ENCODE data around the gene GFI1. TPM values are rescaled to one million over a fixed set of nuclear protein-coding genes. Genes with fewer than 3 reads are reported as not detected.

Gene GFI1
- total RNA-seq, 2 donors from 2014 or later, result 35.4 to 78.5 TPM

DNA sequence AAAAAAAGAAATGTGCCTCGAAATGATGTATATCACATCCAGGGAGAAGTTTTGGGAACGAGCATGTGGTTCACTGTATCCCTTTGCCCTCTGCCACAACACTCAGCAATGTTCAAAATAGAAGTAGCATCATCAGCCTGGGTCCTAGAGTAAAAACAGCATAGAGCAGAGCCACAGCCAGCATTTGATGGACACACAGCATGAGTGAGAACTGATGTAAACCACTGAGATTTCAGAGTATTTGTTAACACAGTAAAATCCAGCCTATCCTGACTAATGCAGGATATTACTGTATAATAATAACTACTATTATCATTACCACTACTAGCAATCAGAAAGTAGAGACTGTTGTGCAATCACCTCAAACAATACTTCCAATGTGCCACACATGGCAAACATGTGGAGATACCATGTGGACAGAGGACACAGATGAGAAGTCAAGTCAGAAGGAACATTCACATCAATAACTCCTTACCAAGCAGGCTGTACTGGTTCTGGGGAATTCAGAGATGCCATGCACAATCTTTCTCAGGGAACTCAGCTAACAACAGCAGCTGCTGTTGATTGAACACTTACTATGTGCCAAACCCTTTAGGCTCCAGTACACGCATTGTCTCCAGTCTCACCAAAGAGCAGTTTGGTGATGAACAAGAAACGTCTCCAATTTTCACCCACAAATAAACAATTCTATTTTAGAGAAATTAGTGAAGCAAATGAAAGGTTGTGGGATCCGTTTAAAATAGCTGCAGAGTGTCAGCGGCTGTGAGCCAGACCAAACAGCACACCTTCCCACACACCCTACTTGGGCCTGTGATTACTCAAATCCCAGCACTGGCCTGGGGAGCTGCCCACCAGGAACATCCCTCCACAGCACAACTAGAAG lies 16.6 kb upstream of the GFI1 start:
- DNase-seq (ENCODE audit: low spot score) (no peak), ATAC-seq (no peak)
- Mint-ChIP-seq H3K4me3 (no peak overlapping the region), H3K27me3 (no peaks in the 10 kb centered on the region), H3K9me3 (no peaks in the 10 kb centered on the region), H3K27ac (peak overlapping the region in 1 of 2 donors; percentile 14), H3K4me1 (ENCODE audit: low read depth in 2 of 2) (peaks cover 8 to 18% of the 10 kb centered on the region in 2 donors), H3K36me3 (no peaks in the 10 kb centered on the region)

DNA sequence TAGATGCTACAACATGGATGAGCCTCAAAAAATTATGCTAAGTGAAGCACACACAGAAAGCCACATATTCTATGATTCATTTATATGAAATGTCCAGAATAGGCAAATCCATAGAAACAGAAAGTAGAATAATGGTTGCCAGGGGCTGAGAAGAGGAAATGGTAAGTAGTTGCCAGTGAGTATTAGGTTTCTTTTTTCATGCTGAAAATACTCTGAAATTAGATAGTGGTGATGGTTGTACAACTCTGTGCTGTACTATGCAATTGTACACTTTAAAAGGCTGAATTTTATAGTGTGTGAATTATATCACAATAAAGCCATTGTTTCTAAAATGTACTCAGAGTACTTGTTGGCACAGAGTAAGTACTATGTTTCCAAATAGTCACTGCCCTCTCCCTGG lies 15.5 kb upstream of the GFI1 start:
- Mint-ChIP-seq H3K27ac (peak overlapping the region; percentile 41 to 57), H3K4me1 (ENCODE audit: low read depth in 2 of 2) (peaks cover 8 to 18% of the 10 kb centered on the region in 2 donors), H3K36me3 (no peaks in the 10 kb centered on the region), H3K9me3 (no peaks in the 10 kb centered on the region), H3K27me3 (no peaks in the 10 kb centered on the region), H3K4me3 (peak overlapping the region; percentile 4)
- no peak for DNase-seq (ENCODE audit: low spot score)
- ATAC-seq, result peak; percentile 70 to 80

- Mint-ChIP-seq H3K4me1 (ENCODE audit: low read depth in 2 of 2) (peaks cover 8 to 18% of the 10 kb centered on the region in 2 donors), H3K27me3 (no peaks in the 10 kb centered on the region), H3K9me3 (no peaks in the 10 kb centered on the region), H3K4me3 (no peak overlapping the region), H3K36me3 (no peaks in the 10 kb centered on the region), H3K27ac (no peak overlapping the region)
- no peak for DNase-seq (ENCODE audit: low spot score)
- no peak for ATAC-seq
These were observed 13.8 kb upstream of the GFI1 start for GRCh38 chr1:92500552-92500951.

DNA sequence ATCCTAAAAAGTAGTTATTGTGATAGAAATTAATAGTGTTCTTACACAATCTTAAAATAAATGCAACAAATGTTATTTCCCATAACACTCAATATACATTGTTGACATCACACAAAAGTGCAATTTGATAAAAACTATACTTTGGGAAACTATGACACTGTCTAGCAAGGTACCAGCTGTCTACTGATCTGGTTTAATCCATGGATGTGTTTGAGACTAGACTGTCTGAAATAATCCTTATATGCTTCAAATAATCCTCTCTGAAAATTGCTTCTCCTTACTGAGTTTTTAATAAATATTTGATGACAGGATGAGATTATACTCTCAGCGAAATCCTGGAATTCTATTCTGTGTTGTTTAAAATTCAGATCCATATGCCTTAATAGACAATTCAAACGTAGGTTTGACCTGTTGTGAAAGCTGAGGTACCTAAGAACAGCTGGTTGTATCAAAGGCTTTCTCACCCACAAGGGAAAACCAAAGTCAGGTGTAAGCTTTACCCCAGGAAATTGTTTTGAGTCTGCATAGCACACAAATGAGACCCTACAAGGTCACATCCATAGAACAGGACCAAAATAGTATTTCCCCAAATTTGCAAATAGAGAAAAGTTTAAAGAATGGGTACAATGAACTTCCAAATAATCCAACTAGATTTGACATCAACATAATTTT lies 8.8 kb upstream of the GFI1 start:
- Mint-ChIP-seq H3K27ac (no peak overlapping the region), H3K27me3 (no peaks in the 10 kb centered on the region), H3K9me3 (no peaks in the 10 kb centered on the region), H3K4me3 (no peak overlapping the region), H3K4me1 (ENCODE audit: low read depth in 2 of 2) (no peaks in the 10 kb centered on the region), H3K36me3 (no peaks in the 10 kb centered on the region)
- no peak for DNase-seq (ENCODE audit: low spot score)
- ATAC-seq, result no peak

DNA sequence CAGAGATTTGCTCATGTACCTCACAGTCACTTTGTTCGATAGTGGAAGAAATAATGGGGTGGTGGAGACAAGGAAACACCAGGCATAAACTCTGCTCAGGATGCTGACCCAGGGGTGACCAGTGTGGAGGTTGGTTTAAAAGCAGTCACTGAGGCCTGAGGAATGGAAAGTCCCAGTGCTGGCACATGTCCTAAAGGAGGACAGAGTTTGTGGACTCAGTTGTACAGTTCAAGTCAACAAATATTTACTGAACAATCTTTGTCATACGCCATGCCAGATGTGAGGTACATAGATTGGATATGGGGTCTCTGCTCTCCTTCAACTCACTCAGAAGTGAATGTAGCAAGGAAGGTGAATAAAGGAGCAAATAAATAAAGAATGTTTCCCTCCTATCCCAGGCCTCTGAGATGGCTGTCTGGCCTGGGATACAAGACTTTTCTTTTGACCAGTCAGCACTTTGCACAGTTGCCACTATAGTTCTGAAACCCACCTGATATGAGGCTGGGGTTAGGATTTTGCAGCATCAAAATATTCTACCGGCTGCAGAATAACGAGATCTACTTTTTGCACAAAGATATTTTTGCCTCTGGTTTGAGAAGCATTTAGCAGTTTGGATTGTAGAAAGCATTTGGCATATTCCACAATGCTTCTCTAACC lies 7.9 kb upstream of the GFI1 start:
- Mint-ChIP-seq H3K36me3 (no peaks in the 10 kb centered on the region), H3K4me3 (no peak overlapping the region), H3K27ac (no peak overlapping the region), H3K27me3 (no peaks in the 10 kb centered on the region), H3K4me1 (ENCODE audit: low read depth in 2 of 2) (no peaks in the 10 kb centered on the region), H3K9me3 (no peaks in the 10 kb centered on the region)
- DNase-seq (ENCODE audit: low spot score), result no peak
- ATAC-seq, result no peak

- no peak for ATAC-seq
- Mint-ChIP-seq H3K27me3 (no peaks in the 10 kb centered on the region), H3K9me3 (no peaks in the 10 kb centered on the region), H3K36me3 (no peaks in the 10 kb centered on the region), H3K27ac (no peak overlapping the region), H3K4me3 (no peak overlapping the region), H3K4me1 (ENCODE audit: low read depth in 2 of 2) (peaks cover 0 to 13% of the 10 kb centered on the region in 2 donors)
- no peak for DNase-seq (ENCODE audit: low spot score)
These were observed 6.4 kb upstream of the GFI1 start for GRCh38 chr1:92493139-92493538.

DNA sequence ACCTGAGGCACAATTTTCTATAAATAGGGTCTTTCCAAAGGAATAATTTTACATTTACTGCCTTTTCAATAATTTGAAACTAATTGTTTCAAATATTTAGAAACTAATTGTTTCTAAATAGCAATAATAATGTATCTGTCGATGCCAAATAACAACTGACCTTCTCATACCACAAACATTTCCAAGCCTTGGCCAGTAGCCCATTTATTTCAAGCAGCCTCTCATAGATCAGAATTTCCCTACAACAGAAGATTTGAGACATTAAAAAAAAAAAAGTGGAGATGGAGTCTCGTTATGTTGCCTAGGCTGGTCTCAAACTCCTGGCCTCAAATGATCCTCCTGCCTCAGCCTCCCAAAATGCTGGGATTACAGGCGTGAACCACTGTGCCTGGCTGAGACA lies 2.1 kb upstream of the GFI1 start:
- DNase-seq (ENCODE audit: low spot score), result no peak
- no peak for ATAC-seq
- Mint-ChIP-seq H3K9me3 (no peaks in the 10 kb centered on the region), H3K36me3 (no peaks in the 10 kb centered on the region), H3K27me3 (no peaks in the 10 kb centered on the region), H3K4me3 (peak overlapping the region; percentile 99), H3K27ac (peak overlapping the region; percentile 40 to 88), H3K4me1 (ENCODE audit: low read depth in 2 of 2) (peaks cover 14 to 25% of the 10 kb centered on the region in 2 donors)

- Mint-ChIP-seq H3K9me3 (no peaks in the 10 kb centered on the region), H3K4me3 (peak overlapping the region; percentile 99), H3K27me3 (no peaks in the 10 kb centered on the region), H3K27ac (peak overlapping the region; percentile 40 to 88), H3K36me3 (no peaks in the 10 kb centered on the region), H3K4me1 (ENCODE audit: low read depth in 2 of 2) (peaks cover 16 to 26% of the 10 kb centered on the region in 2 donors)
- no peak for DNase-seq (ENCODE audit: low spot score)
- no peak for ATAC-seq
These were observed 1.7 kb upstream of the GFI1 start for GRCh38 chr1:92488416-92488815.

GRCh38 chr1:92487078-92487605 lies 417 bp upstream of the GFI1 start:
- Mint-ChIP-seq H3K4me1 (ENCODE audit: low read depth in 2 of 2) (peaks cover 28 to 33% of the 10 kb centered on the region in 2 donors), H3K27me3 (no peaks in the 10 kb centered on the region), H3K36me3 (no peaks in the 10 kb centered on the region), H3K4me3 (peak overlapping the region; percentile 99), H3K27ac (peak overlapping the region; percentile 88 to 96), H3K9me3 (no peaks in the 10 kb centered on the region)
- no peak for ATAC-seq
- DNase-seq (ENCODE audit: low spot score), result no peak

- H3K36me3 Mint-ChIP-seq, result no peaks in the 10 kb centered on the region
- peak; percentile 90 for DNase-seq (ENCODE audit: low spot score)
- H3K4me1 Mint-ChIP-seq (ENCODE audit: low read depth in 2 of 2), result peaks cover 29 to 39% of the 10 kb centered on the region in 2 donors
- H3K9me3 Mint-ChIP-seq, result no peaks in the 10 kb centered on the region
- peak overlapping the region; percentile 88 to 96 for H3K27ac Mint-ChIP-seq
- H3K27me3 Mint-ChIP-seq, result no peaks in the 10 kb centered on the region
- peak; percentile 67 to 81 for ATAC-seq
- peak overlapping the region; percentile 99 for H3K4me3 Mint-ChIP-seq
These were observed 1.1 kb downstream of the GFI1 start for GRCh38 chr1:92485381-92486250.

DNA sequence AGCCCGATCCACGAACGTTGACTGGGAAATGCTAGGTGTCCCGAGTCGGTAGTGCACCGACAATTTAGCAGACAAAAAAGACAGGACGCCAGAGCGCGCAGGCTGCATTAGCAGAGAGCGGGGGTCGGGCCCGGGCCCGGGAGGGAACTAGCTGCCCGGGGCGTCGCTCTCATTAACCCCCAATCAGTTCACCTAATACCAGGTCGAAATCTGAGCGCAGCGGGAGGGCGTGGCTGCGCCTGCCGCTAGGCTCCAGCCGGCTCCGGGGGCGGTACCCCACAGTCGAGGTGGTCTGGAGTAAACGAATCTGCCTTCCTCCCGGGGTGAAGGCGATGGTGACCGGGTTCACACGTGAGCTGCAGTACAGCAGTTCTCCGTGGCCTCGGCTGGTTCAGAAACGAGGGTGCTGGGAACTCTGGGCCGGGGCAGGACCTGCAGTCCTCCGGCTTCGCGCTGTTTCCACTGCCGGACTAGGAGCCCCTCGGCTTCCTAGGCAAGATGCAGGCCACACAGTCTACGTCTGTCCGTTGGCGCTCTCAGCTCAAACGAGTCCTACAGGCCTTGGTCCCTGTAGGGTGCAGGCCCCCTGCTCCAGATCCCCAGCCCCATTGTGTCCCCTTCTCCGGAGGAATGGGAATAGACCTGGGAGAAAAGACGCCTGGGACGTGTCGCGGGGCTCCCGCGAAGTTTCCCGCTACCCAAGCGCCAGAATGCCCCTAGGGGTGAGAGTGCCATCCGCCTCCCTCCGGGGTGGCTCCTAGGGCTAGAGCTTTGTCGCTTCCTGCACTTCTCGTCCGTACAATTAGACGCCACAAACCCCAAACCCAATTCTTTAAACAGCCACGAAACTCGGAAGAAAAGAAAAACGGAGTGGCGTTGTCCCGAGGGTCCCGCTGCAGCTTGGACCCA lies 2.0 kb downstream of the GFI1 start:
- DNase-seq (ENCODE audit: low spot score) (peak; percentile 70), ATAC-seq (peak; percentile 28 to 44)
- Mint-ChIP-seq H3K27me3 (no peaks in the 10 kb centered on the region), H3K27ac (peak overlapping the region; percentile 88 to 96), H3K36me3 (peaks cover 3% of the 10 kb centered on the region), H3K4me1 (ENCODE audit: low read depth in 2 of 2) (peaks cover 34 to 44% of the 10 kb centered on the region in 2 donors), H3K4me3 (peak overlapping the region; percentile 99), H3K9me3 (no peaks in the 10 kb centered on the region)
